A673 (cell line): ENCODE results near the gene DOCK10.

Experiments used
- CTCF ChIP-seq: fragments of 300-800, 200-600 bp; sonication (generic); conservative IDR thresholded peaks from 2 replicates; pipeline ENCODE4 v1.5.1; 2017; ENCODE audit warnings: low read depth, mild to moderate bottlenecking, antibody characterized with exemption, low read length, moderate library complexity, mixed read lengths
- EZH2 ChIP-seq: fragments of 200-600 bp; sonication (generic); IDR thresholded peaks from 2 replicates; pipeline ENCODE4 v1.6.1; 2017; ENCODE audit warnings: borderline replicate concordance, low read depth, mild to moderate bottlenecking, mixed read lengths, antibody characterized with exemption, low read length; ENCODE audit not compliant: poor library complexity, severe bottlenecking

GRCh38 chr2:224846161-224846560, 196.1 kb downstream of the DOCK10 start:
- TF ChIP-seq CTCF (no peak), EZH2 (no peak)
